ENCODE measurements around the gene ANO7. TPM values are rescaled to one million over a fixed set of nuclear protein-coding genes. Genes with fewer than 3 reads are reported as not detected.

Gene ANO7
- total RNA-seq, 1 experiment from 2014 or later = 5.2 TPM

DNA sequence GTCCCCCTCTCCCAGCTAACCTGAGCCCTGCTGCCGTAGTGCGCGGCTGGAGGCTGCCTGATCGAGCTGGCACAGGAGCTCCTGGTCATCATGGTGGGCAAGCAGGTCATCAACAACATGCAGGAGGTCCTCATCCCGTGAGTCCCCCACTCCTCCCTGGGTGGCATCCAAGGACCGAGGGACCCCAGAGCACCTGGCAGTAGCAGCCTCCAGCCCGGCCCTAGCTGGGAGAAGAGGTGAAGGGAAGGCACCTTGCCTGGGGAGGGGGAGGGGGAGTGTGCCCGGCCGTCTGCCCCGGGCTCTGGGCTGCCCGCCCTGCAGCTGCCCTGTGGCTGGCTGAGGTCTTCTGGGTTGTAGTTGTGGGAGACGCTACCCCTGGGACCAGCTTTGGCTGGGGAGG is 26.3 kb downstream of the ANO7 start:
- H3K79me2 ChIP-seq (ENCODE audit: insufficient read depth, low read length) = no peaks in the 10 kb centered on the region; the same call in 1 of the 2 replicates
- H3K4me1 Mint-ChIP-seq = peaks cover 28 to 37% of the 10 kb centered on the region in 2 experiments
- H3K18ac ChIP-seq (ENCODE audit: insufficient read length, low read depth, low read length) = no peak overlapping the region
- WGBS (ENCODE audit: extremely low coverage, insufficient read length, low lambda C conversion rate) = no CpG with 5 or more reads among the region's 12 CpGs
- peaks cover 2% of the 10 kb centered on the region for H4K20me1 ChIP-seq (ENCODE audit: control insufficient read depth, insufficient read depth, insufficient read length)
- no peak overlapping the region for H3K56ac ChIP-seq (ENCODE audit: insufficient read length, low read depth, low read length)
- H3K4me1 ChIP-seq (ENCODE audit: insufficient read depth, low read length) = peaks cover 4% of the 10 kb centered on the region; the same call in 1 of the 2 replicates
- H2BK15ac ChIP-seq (ENCODE audit: low read depth, low read length) = no peak overlapping the region
- H4K91ac ChIP-seq (ENCODE audit: insufficient read length, low read depth, low read length) = no peak overlapping the region
- H3K14ac ChIP-seq (ENCODE audit: insufficient read depth, low read length) = no peak overlapping the region
- no peak overlapping the region for H3K27ac ChIP-seq (ENCODE audit: insufficient read length, low read depth, low read length)
- H3K27ac Mint-ChIP-seq = no peak overlapping the region
- no peak overlapping the region for H3T11ph ChIP-seq (ENCODE audit: low read length)
- H3K79me1 ChIP-seq (ENCODE audit: insufficient read depth, low read depth, low read length, poor library complexity, severe bottlenecking) = no peaks in the 10 kb centered on the region
- H3K4me3 Mint-ChIP-seq = no peak overlapping the region
- H3K9me3 ChIP-seq (ENCODE audit: control insufficient read depth, low read depth, low read length) = no peaks in the 10 kb centered on the region
- H3K27me3 Mint-ChIP-seq (ENCODE audit: low read depth) = peaks cover 10% of the 10 kb centered on the region
- TF ChIP-seq CTCF (conservative IDR thresholded peaks at IDR 0.05) = no peak
- H2BK5ac ChIP-seq (ENCODE audit: insufficient read length, low read length) = no peak overlapping the region
- H2BK12ac ChIP-seq (ENCODE audit: insufficient read length, low read depth, low read length) = no peak overlapping the region
- no peak overlapping the region for H2AK5ac ChIP-seq (ENCODE audit: insufficient read length, low read length)
- no peak overlapping the region for H4K8ac ChIP-seq (replicated peaks; ENCODE audit: insufficient read length, low read depth, low read length)
- H3K4ac ChIP-seq (ENCODE audit: low read depth, low read length) = no peak overlapping the region
- DNase-seq = no peak
- no peak overlapping the region for H2AFZ ChIP-seq (ENCODE audit: low read length)
- no peak overlapping the region for H4K5ac ChIP-seq (ENCODE audit: insufficient read length, low read depth, low read length)
- H3K23me2 ChIP-seq (ENCODE audit: insufficient read length, low read depth, low read length, poor library complexity, severe bottlenecking) = peaks cover 13% of the 10 kb centered on the region
- H3K9me3 Mint-ChIP-seq = no peaks in the 10 kb centered on the region
- no peaks in the 10 kb centered on the region for H3K27me3 ChIP-seq (ENCODE audit: insufficient read depth, low read length)
- no peaks in the 10 kb centered on the region for H3K36me3 Mint-ChIP-seq (ENCODE audit: insufficient read depth in 1 of 3, low read depth in 3 of 3)
- H2BK120ac ChIP-seq (ENCODE audit: low read depth, low read length, poor library complexity, severe bottlenecking) = no peak overlapping the region
- H3K9ac ChIP-seq (ENCODE audit: extremely low read depth, insufficient read length, low read length) = no peak overlapping the region
- no peak overlapping the region for H2BK20ac ChIP-seq (ENCODE audit: low read depth, low read length, poor library complexity, severe bottlenecking)
- H3K23ac ChIP-seq (ENCODE audit: insufficient read length, low read depth, low read length) = no peak overlapping the region
- no peak overlapping the region for H3K4me2 ChIP-seq (ENCODE audit: insufficient read depth, insufficient read length, low read length)
